Measurements from ENCODE around the gene GNB1. TPM values are rescaled to one million over a fixed set of nuclear protein-coding genes. Genes with fewer than 3 reads are reported as not detected.

GNB1 gene
- total RNA-seq, 4 donors from 2014 or later, result 112 to 266 (median 236) TPM

DNA sequence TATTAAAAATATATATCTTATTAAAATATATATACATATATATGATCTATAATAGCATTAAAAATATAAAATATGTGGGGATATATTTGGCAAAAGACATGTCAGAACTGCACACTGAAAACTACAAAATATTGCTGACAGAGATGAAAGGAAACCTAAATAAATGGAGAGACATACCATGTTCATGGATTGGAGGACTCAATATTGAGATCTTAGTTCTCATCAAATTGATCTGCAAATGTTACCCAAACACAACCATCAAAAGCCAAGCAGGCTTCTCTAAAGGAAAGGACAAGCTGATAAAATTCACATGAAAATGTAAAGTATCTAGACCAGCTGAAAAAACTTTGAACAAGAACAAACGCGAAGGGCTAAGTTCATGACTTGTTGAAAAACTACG is 119.8 kb downstream of the GNB1 start:
- DNase-seq, result no peak
- TF ChIP-seq, protein P1, sequence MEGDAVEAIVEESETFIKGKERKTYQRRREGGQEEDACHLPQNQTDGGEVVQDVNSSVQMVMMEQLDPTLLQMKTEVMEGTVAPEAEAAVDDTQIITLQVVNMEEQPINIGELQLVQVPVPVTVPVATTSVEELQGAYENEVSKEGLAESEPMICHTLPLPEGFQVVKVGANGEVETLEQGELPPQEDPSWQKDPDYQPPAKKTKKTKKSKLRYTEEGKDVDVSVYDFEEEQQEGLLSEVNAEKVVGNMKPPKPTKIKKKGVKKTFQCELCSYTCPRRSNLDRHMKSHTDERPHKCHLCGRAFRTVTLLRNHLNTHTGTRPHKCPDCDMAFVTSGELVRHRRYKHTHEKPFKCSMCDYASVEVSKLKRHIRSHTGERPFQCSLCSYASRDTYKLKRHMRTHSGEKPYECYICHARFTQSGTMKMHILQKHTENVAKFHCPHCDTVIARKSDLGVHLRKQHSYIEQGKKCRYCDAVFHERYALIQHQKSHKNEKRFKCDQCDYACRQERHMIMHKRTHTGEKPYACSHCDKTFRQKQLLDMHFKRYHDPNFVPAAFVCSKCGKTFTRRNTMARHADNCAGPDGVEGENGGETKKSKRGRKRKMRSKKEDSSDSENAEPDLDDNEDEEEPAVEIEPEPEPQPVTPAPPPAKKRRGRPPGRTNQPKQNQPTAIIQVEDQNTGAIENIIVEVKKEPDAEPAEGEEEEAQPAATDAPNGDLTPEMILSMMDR (IDR thresholded peaks at IDR 0.05), result no peak
- no peak for TF ChIP-seq POLR2A (IDR thresholded peaks at IDR 0.05)
- Histone ChIP-seq H3K27me3 (no peaks in the 10 kb centered on the region), H3K4me3 (no peak overlapping the region), H3K9me3 (no peaks in the 10 kb centered on the region), H3K27ac (no peak overlapping the region), H3K4me1 (peaks cover 0 to 17% (median 4%) of the 10 kb centered on the region in 4 donors), H3K36me3 (peaks cover 0 to 27% (median 0%) of the 10 kb centered on the region in 3 donors)

DNA sequence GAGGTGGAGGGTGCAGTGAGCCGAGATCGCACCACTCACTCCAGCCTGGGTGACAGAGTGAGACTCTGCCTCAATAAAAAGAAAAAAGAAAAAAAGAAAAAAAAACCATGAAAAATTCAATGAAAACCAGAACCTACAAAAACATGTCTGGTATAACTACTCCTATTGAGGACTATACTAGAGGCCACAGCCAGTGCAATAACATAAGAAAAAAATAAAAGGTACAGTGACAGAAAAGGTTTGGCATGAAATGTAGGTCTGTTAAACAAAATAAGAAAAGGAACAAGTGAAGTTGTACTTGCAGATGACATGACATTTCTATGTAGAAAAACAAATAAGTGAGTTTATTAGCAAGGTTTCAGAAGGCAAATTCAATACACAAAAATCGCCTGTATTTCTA is 120.8 kb downstream of the GNB1 start:
- Histone ChIP-seq H3K4me1 (peaks cover 0 to 7% (median 2%) of the 10 kb centered on the region in 4 donors), H3K4me3 (no peak overlapping the region), H3K36me3 (peaks cover 0 to 28% (median 0%) of the 10 kb centered on the region in 3 donors), H3K9me3 (no peaks in the 10 kb centered on the region), H3K27me3 (no peaks in the 10 kb centered on the region), H3K27ac (no peak overlapping the region)
- TF ChIP-seq POLR2A (IDR thresholded peaks at IDR 0.05), result no peak
- TF ChIP-seq, protein P1 (IDR thresholded peaks at IDR 0.05), result no peak
- DNase-seq, result no peak

- Histone ChIP-seq H3K27me3 (no peaks in the 10 kb centered on the region), H3K36me3 (peaks cover 0 to 45% (median 0%) of the 10 kb centered on the region in 3 donors), H3K4me3 (no peak overlapping the region), H3K9me3 (no peaks in the 10 kb centered on the region), H3K27ac (no peak overlapping the region), H3K4me1 (no peaks in the 10 kb centered on the region)
- TF ChIP-seq, protein P1 (IDR thresholded peaks at IDR 0.05), result no peak
- TF ChIP-seq POLR2A (IDR thresholded peaks at IDR 0.05), result no peak
- peak in 1 of 3 donors; percentile 13 for DNase-seq
Measured at GRCh38 chr1:1768249-1768992, 122.5 kb downstream of the GNB1 start.

DNA sequence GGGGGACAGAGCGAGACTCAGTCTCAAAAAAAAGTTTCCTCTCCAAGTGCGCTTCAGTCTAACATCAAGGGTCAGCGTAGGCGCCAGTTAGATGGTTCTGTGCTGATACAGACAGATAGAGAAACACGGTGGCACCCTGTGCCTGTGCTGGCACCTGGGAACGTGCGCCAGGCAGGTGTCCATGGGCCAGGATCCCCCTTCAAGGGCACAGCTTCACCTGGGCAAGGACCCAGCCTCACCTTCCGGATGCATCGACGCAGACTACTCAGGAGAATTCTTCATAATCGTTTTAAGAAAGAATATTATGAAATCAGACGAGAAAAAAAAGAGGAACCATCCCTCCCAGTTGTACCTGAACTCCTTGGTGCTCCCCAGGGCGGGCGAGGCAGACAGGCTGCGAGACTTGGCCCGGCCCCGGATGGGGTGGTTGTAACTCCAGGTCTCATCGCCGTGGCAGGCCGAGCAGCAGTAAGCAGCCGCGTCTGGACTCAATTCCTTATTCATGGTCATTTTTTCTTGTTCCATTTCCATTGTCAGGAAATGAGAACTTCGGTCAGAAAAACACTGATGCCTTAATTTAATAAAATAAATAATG is 125.9 kb downstream of the GNB1 start:
- no peak overlapping the region for H3K4me3 ChIP-seq
- H3K27me3 ChIP-seq, result no peaks in the 10 kb centered on the region
- peaks cover 0 to 60% (median 0%) of the 10 kb centered on the region in 3 donors for H3K36me3 ChIP-seq
- peaks cover 0 to under 1% (median 0%) of the 10 kb centered on the region in 4 donors for H3K4me1 ChIP-seq
- H3K9me3 ChIP-seq, result no peaks in the 10 kb centered on the region
- peak in 1 of 3 donors; percentile 35 for DNase-seq
- no peak overlapping the region for H3K27ac ChIP-seq
- no peak for TF ChIP-seq POLR2A (IDR thresholded peaks at IDR 0.05)

GRCh38 chr1:1763657-1764621 is 126.9 kb downstream of the GNB1 start:
- H3K27ac ChIP-seq, result no peak overlapping the region
- TF ChIP-seq POLR2A (IDR thresholded peaks at IDR 0.05), result no peak
- TF ChIP-seq, protein P1 (IDR thresholded peaks at IDR 0.05), result no peak
- DNase-seq, result peak in 1 of 3 donors; percentile 45
- H3K4me1 ChIP-seq, result peaks cover 0 to 10% (median 3%) of the 10 kb centered on the region in 4 donors
- H3K36me3 ChIP-seq, result peaks cover 0 to 70% (median 0%) of the 10 kb centered on the region in 3 donors
- H3K9me3 ChIP-seq, result no peaks in the 10 kb centered on the region
- no peaks in the 10 kb centered on the region for H3K27me3 ChIP-seq
- H3K4me3 ChIP-seq, result no peak overlapping the region
